ENCODE results near the gene IL5. TPM values are rescaled to one million over a fixed set of nuclear protein-coding genes. Genes with fewer than 3 reads are reported as not detected.
A peak's percentile ranks its signal among the peaks of the same experiment; 100 is the strongest.

IL5 gene
- total and polyA plus RNA-seq, 2 experiments from 2014 or later = not detected

- Histone ChIP-seq H3K4me1 (ENCODE audit: low read depth) (no peaks in the 10 kb centered on the region), H3K36me3 (no peaks in the 10 kb centered on the region), H3K4me3 (no peak overlapping the region), H3K27me3 (no peaks in the 10 kb centered on the region), H3K27ac (no peak overlapping the region), H3K9me3 (ENCODE audit: low read depth) (no peaks in the 10 kb centered on the region)
- TF ChIP-seq CTCF (IDR thresholded peaks at IDR 0.05; ENCODE audit: low read depth, low read length) = no peak
- no peak for DNase-seq (ENCODE audit: low read depth in 1 of 2, low spot score in 1 of 2)
These were observed 41.1 kb downstream of the IL5 start for GRCh38 chr5:132501961-132502931.

GRCh38 chr5:132501629-132501956 is 41.7 kb downstream of the IL5 start:
- no peak for TF ChIP-seq CTCF (IDR thresholded peaks at IDR 0.05; ENCODE audit: low read depth, low read length)
- no peaks in the 10 kb centered on the region for H3K9me3 ChIP-seq (ENCODE audit: low read depth)

GRCh38 chr5:132500931-132501628 is 42.2 kb downstream of the IL5 start:
- Histone ChIP-seq H3K9me3 (ENCODE audit: low read depth) (no peaks in the 10 kb centered on the region), H3K36me3 (no peaks in the 10 kb centered on the region), H3K4me1 (ENCODE audit: low read depth) (no peaks in the 10 kb centered on the region), H3K27me3 (no peaks in the 10 kb centered on the region), H3K27ac (no peak overlapping the region), H3K4me3 (no peak overlapping the region)
- peak; percentile 76 to 80 for DNase-seq (ENCODE audit: low read depth in 1 of 2, low spot score in 1 of 2)
- TF ChIP-seq CTCF (IDR thresholded peaks at IDR 0.05; ENCODE audit: low read depth, low read length) = peak; percentile 82

More at GRCh38 chr5:132501629-132501956, 41.7 kb downstream of the IL5 start:
- Histone ChIP-seq H3K27me3 (no peaks in the 10 kb centered on the region), H3K27ac (no peak overlapping the region), H3K36me3 (no peaks in the 10 kb centered on the region), H3K4me3 (no peak overlapping the region), H3K4me1 (ENCODE audit: low read depth) (no peaks in the 10 kb centered on the region)
- DNase-seq (ENCODE audit: low read depth in 1 of 2, low spot score in 1 of 2) = no peak

GRCh38 chr5:132500244-132500930 is 42.9 kb downstream of the IL5 start:
- Histone ChIP-seq H3K36me3 (no peaks in the 10 kb centered on the region), H3K4me1 (ENCODE audit: low read depth) (peaks cover 2% of the 10 kb centered on the region), H3K9me3 (ENCODE audit: low read depth) (no peaks in the 10 kb centered on the region), H3K4me3 (no peak overlapping the region), H3K27me3 (no peaks in the 10 kb centered on the region), H3K27ac (no peak overlapping the region)
- TF ChIP-seq CTCF (IDR thresholded peaks at IDR 0.05; ENCODE audit: low read depth, low read length) = no peak
- DNase-seq (ENCODE audit: low read depth in 1 of 2, low spot score in 1 of 2) = no peak

GRCh38 chr5:132499440-132500243 is 43.7 kb downstream of the IL5 start:
- Histone ChIP-seq H3K27me3 (no peaks in the 10 kb centered on the region), H3K36me3 (no peaks in the 10 kb centered on the region), H3K27ac (no peak overlapping the region), H3K9me3 (ENCODE audit: low read depth) (no peaks in the 10 kb centered on the region), H3K4me3 (no peak overlapping the region), H3K4me1 (ENCODE audit: low read depth) (peaks cover 5% of the 10 kb centered on the region)
- no peak for DNase-seq (ENCODE audit: low read depth in 1 of 2, low spot score in 1 of 2)
- TF ChIP-seq CTCF (IDR thresholded peaks at IDR 0.05; ENCODE audit: low read depth, low read length) = no peak

All from cardiac muscle cell (in vitro differentiated cells and primary cell).